Measurements from ENCODE around the gene IL1RAPL2. TPM values are rescaled to one million over a fixed set of nuclear protein-coding genes. Genes with fewer than 3 reads are reported as not detected.
A peak's percentile ranks its signal among the peaks of the same experiment; 100 is the strongest.

IL1RAPL2 gene
- total and polyA plus RNA-seq, 2 of the 8 experiments (the other 6 are each of a cell fraction or from before 2014, with no cell fraction given): 0.20 to 1.3 TPM

DNA sequence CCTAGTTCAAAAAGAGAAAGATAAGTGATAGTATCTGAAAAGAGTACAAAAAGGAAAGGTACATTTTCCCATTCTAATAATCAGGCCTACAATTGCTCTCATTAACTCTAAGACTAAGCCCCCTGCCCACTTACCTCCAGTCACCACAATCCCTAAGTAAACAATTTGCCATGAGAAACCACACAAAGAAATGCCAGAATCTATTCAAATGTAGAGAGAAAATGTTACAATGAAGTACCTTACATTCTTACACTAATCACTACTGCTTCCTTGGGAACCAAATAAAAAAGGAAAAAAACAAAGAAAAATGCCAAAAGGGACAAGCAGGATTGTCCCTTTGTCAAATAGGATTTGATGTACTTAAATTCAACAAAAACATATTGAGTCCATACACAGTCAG, 1068.2 kb downstream of the IL1RAPL2 start:
- Histone ChIP-seq H3K4me3 (ENCODE audit: extremely low read depth in 1 of 4, insufficient read depth in 2 of 4, low read depth in 3 of 4, low read length in 4 of 4) (no peak overlapping the region), H2BK12ac (ENCODE audit: low read depth, low read length) (no peak overlapping the region; the same call in 1 of the 2 replicates), H2BK5ac (ENCODE audit: low read depth, low read length) (no peak overlapping the region), H4K8ac (ENCODE audit: extremely low read depth, insufficient read depth, low read length) (no peak overlapping the region), H3K36me3 (ENCODE audit: control insufficient read depth in 2 of 4, insufficient read depth in 4 of 4, low read length in 3 of 4) (no peaks in the 10 kb centered on the region), H3K9me3 (ENCODE audit: insufficient read depth in 2 of 2, low read depth in 1 of 2, low read length in 1 of 2) (no peaks in the 10 kb centered on the region), H3K23me2 (ENCODE audit: low read depth, low read length) (no peaks in the 10 kb centered on the region), H3K4me1 (replicated peaks in 1 of 4; ENCODE audit: control insufficient read depth in 3 of 4, insufficient read depth in 4 of 4, low read length in 3 of 4) (peaks cover 0 to 7% (median 3%) of the 10 kb centered on the region in 4 experiments; a peak in 2 of 7 replicates), H2BK120ac (replicated peaks; ENCODE audit: low read depth, low read length) (no peak overlapping the region), H3K27ac (ENCODE audit: low read depth, low read length) (peak overlapping the region; percentile 63; the same call in 1 of the 2 replicates), H4K5ac (ENCODE audit: insufficient read length, low read depth, low read length) (peak overlapping the region; percentile 60), H3K18ac (ENCODE audit: extremely low read depth, low read length) (no peak overlapping the region), H2BK15ac (ENCODE audit: low read length) (no peak overlapping the region), H3K79me1 (ENCODE audit: low read depth, low read length) (no peaks in the 10 kb centered on the region), H3K56ac (replicated peaks; ENCODE audit: insufficient read length, low read depth, low read length) (no peak overlapping the region), H3K9ac (replicated peaks in 1 of 4; ENCODE audit: extremely low read depth in 1 of 4, low read depth in 3 of 4, low read length in 3 of 4) (no peak overlapping the region), H2AK5ac (ENCODE audit: low read depth, low read length) (no peak overlapping the region), H2AFZ (ENCODE audit: low read length) (no peak overlapping the region), H2BK20ac (ENCODE audit: low read length) (no peak overlapping the region), H4K91ac (replicated peaks; ENCODE audit: insufficient read length, low read length) (no peak overlapping the region), H3K79me2 (ENCODE audit: control insufficient read depth in 1 of 2, insufficient read depth in 2 of 2, low read length in 2 of 2) (no peaks in the 10 kb centered on the region), H4K20me1 (replicated peaks in 1 of 2; ENCODE audit: control insufficient read depth in 1 of 2, insufficient read depth in 2 of 2, low read length in 2 of 2) (no peaks in the 10 kb centered on the region), H3K4me2 (ENCODE audit: insufficient read depth in 1 of 2, low read depth in 2 of 2, low read length in 2 of 2) (no peak overlapping the region), H3K27me3 (replicated peaks in 1 of 4; ENCODE audit: control insufficient read depth in 3 of 4, extremely low read depth in 1 of 4, insufficient read depth in 3 of 4, low read length in 3 of 4) (no peaks in the 10 kb centered on the region), H3K14ac (ENCODE audit: insufficient read length) (no peak overlapping the region), H3K4ac (replicated peaks; ENCODE audit: insufficient read length, low read depth, low read length) (no peak overlapping the region), H3K23ac (ENCODE audit: insufficient read length) (no peak overlapping the region)
- DNase-seq (ENCODE audit: low read depth in 1 of 2, low spot score in 2 of 2) (no peak), FAIRE-seq (peak; percentile 39)
- CTCF ChIA-PET (ENCODE audit: partially characterized antibody): no interaction called here
- POLR2A ChIA-PET (ENCODE audit: partially characterized antibody): no interaction called here
- TF ChIP-seq EGR1 (IDR thresholded peaks at IDR 0.05; ENCODE audit: borderline replicate concordance, low read depth, low read length) (no peak), ASH2L (IDR thresholded peaks at IDR 0.05; ENCODE audit: low read length) (no peak), CBX8 (IDR thresholded peaks at IDR 0.05; ENCODE audit: borderline replicate concordance, low read depth, low read length) (no peak), CTBP2 (IDR thresholded peaks at IDR 0.05; ENCODE audit: borderline replicate concordance, insufficient read depth, insufficient read length, low read length) (no peak), BRCA1 (IDR thresholded peaks at IDR 0.05; ENCODE audit: low read depth, low read length) (no peak), SP4 (IDR thresholded peaks at IDR 0.05; ENCODE audit: low read length) (no peak), SAP30 (IDR thresholded peaks at IDR 0.05; ENCODE audit: insufficient read depth, insufficient replicate concordance, low read length) (no peak), RAD21 (IDR thresholded peaks at IDR 0.05 in 1 of 2, conservative IDR thresholded peaks at IDR 0.05 in 1 of 2; ENCODE audit: low read depth in 2 of 2, low read length in 2 of 2) (no peak), TBP (IDR thresholded peaks at IDR 0.05; ENCODE audit: low read depth, low read length) (no peak), YY1 (IDR thresholded peaks at IDR 0.05; ENCODE audit: low read depth, low read length) (no peak), JUND (IDR thresholded peaks at IDR 0.05; ENCODE audit: low read length) (no peak), RFX5 (IDR thresholded peaks at IDR 0.05; ENCODE audit: borderline replicate concordance, low read depth, low read length) (no peak)
- TF ChIP-seq, protein P1, sequence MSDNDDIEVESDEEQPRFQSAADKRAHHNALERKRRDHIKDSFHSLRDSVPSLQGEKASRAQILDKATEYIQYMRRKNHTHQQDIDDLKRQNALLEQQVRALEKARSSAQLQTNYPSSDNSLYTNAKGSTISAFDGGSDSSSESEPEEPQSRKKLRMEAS (IDR thresholded peaks at IDR 0.05): no peak

All from H1 (cell line).